H7 (cell line): ENCODE measurements around the gene DBH. TPM values are rescaled to one million over a fixed set of nuclear protein-coding genes. Genes with fewer than 3 reads are reported as not detected.
A peak's percentile ranks its signal among the peaks of the same experiment; 100 is the strongest.

Source experiments
- DNase-seq: peaks from one replicate; pipeline ENCODE4 v3.0.0; 2012
- H3K27me3 ChIP-seq: 2 replicates; pipeline ENCODE4 v1.6.0; 2011; ENCODE audit warnings: mild to moderate bottlenecking, low read length; ENCODE audit not compliant: control insufficient read depth, insufficient read depth
- H3K36me3 ChIP-seq: replicated peaks from 2 replicates; pipeline ENCODE4 v1.5.1; 2011; ENCODE audit warnings: low read length; ENCODE audit not compliant: control insufficient read depth, insufficient read depth
- H3K4me3 ChIP-seq: 2 replicates; pipeline ENCODE4 v1.5.1; 2011; ENCODE audit warnings: low read depth, mild to moderate bottlenecking, control low read depth, low read length, moderate library complexity; ENCODE audit not compliant: insufficient read depth
- total RNA-seq: library from RNA; depleted of rRNA; stranded (reverse); fragments of >200 nt; shearing (Covaris generic); gene quantifications from 2 replicates; pipeline ENCODE4 v1.2.3, GENCODE V29; 2014; rRNA removed

The DBH gene
- total RNA-seq, 1 experiment from 2014 or later: 0.07 TPM

- no peak for DNase-seq
- no peaks in the 10 kb centered on the region for H3K36me3 ChIP-seq
- no peaks in the 10 kb centered on the region for H3K27me3 ChIP-seq
- no peak overlapping the region for H3K4me3 ChIP-seq
These were observed 67.6 kb downstream of the DBH start for GRCh38 chr9:133703591-133704399.

GRCh38 chr9:133704711-133705181, 68.6 kb downstream of the DBH start:
- peak; percentile 16 for DNase-seq
- H3K36me3 ChIP-seq: no peaks in the 10 kb centered on the region
- no peak overlapping the region for H3K4me3 ChIP-seq
- no peaks in the 10 kb centered on the region for H3K27me3 ChIP-seq

GRCh38 chr9:133705576-133705975, 69.4 kb downstream of the DBH start:
- no peaks in the 10 kb centered on the region for H3K27me3 ChIP-seq
- peak; percentile 9 for DNase-seq
- no peak overlapping the region for H3K4me3 ChIP-seq
- no peaks in the 10 kb centered on the region for H3K36me3 ChIP-seq

- Histone ChIP-seq H3K4me3 (no peak overlapping the region), H3K36me3 (no peaks in the 10 kb centered on the region), H3K27me3 (no peaks in the 10 kb centered on the region)
- peak; percentile 24 for DNase-seq
These were observed 70.3 kb downstream of the DBH start for GRCh38 chr9:133706307-133707050.

GRCh38 chr9:133707065-133707762, 71.1 kb downstream of the DBH start:
- Histone ChIP-seq H3K27me3 (no peaks in the 10 kb centered on the region), H3K36me3 (no peaks in the 10 kb centered on the region), H3K4me3 (no peak overlapping the region)
- peak; percentile 47 for DNase-seq

GRCh38 chr9:133707763-133708245, 71.6 kb downstream of the DBH start:
- Histone ChIP-seq H3K36me3 (no peaks in the 10 kb centered on the region), H3K4me3 (no peak overlapping the region), H3K27me3 (no peaks in the 10 kb centered on the region)
- peak; percentile 48 for DNase-seq

GRCh38 chr9:133708246-133709014, 72.3 kb downstream of the DBH start:
- Histone ChIP-seq H3K27me3 (no peaks in the 10 kb centered on the region), H3K36me3 (no peaks in the 10 kb centered on the region), H3K4me3 (no peak overlapping the region)
- DNase-seq: peak; percentile 43

Other genes with a start within 250 kb of the DBH start
- 28.5 and 33.5 TPM in 2 replicates for gene REXO4, start 218.4 kb upstream of the DBH start, total RNA-seq
- gene ADAMTS13, start 214.0 kb upstream of the DBH start, total RNA-seq: 2.8 and 5.5 TPM in 2 replicates
- gene CACFD1, start 176.4 kb upstream of the DBH start, total RNA-seq: 9.5 and 11.3 TPM in 2 replicates
- 13.8 and 18.2 TPM in 2 replicates for gene SLC2A6, start 157.3 kb upstream of the DBH start, total RNA-seq
- not detected in 2 replicates for gene MYMK, start 111.4 kb upstream of the DBH start, total RNA-seq
- 0.42 and 0.70 TPM in 2 replicates for gene ADAMTSL2, start 101.7 kb upstream of the DBH start, total RNA-seq
- gene FAM163B, start 27.0 kb upstream of the DBH start, total RNA-seq: 1.2 and 3.7 TPM in 2 replicates
- gene SARDH, start 102.0 kb downstream of the DBH start, total RNA-seq: 7.3 and 9.9 TPM in 2 replicates